KG1 (cell line): ENCODE data around the gene ADH5.
"Not testable (repeated sequence)": the region's sequence is repeated elsewhere in the genome, so short reads cannot be mapped to it uniquely, and the experiment has no call there.

Experiments used
- DNase-seq: peaks from one replicate; lab custom pipeline; 2025; lab: John Stamatoyannopoulos, UW

The ADH5 gene

GRCh38 chr4:99029018-99029735, 59.4 kb downstream of the ADH5 start:
- no peak for DNase-seq

- no peak for DNase-seq
These were observed 60.4 kb downstream of the ADH5 start for GRCh38 chr4:99028187-99028586.

- DNase-seq, result no peak
These were observed 61.3 kb downstream of the ADH5 start for GRCh38 chr4:99027304-99027703.

- no peak for DNase-seq
These were observed 63.1 kb downstream of the ADH5 start for GRCh38 chr4:99025506-99025905.

GRCh38 chr4:99024481-99025275, 63.9 kb downstream of the ADH5 start:
- no peak for DNase-seq

GRCh38 chr4:99023800-99024251, 64.8 kb downstream of the ADH5 start:
- DNase-seq, result not testable (repeated sequence)

- DNase-seq, result no peak
These were observed 66.0 kb downstream of the ADH5 start for GRCh38 chr4:99022566-99022965.

- DNase-seq, result no peak
These were observed 67.2 kb downstream of the ADH5 start for GRCh38 chr4:99021386-99021785.
